GM18870 (cell line): ENCODE data around the gene PAPOLA.

Experiments
- ATAC-seq: cut with Tn5 transposase; IDR thresholded peaks from one replicate; pipeline ENCODE4 v1.9.1; 2021; ENCODE audit warnings: moderate library complexity; ENCODE audit not compliant: unreplicated experiment

PAPOLA gene

GRCh38 chr14:96584907-96585671 is 82.9 kb downstream of the PAPOLA start:
- no peak for ATAC-seq

- no peak for ATAC-seq
These were observed 83.5 kb downstream of the PAPOLA start for GRCh38 chr14:96585672-96586013.

GRCh38 chr14:96586056-96586455 is 83.9 kb downstream of the PAPOLA start:
- ATAC-seq = no peak

GRCh38 chr14:96586921-96587822 is 85.0 kb downstream of the PAPOLA start:
- no peak for ATAC-seq

GRCh38 chr14:96587823-96588385 is 85.7 kb downstream of the PAPOLA start:
- ATAC-seq = no peak

GRCh38 chr14:96588410-96589257 is 86.5 kb downstream of the PAPOLA start:
- no peak for ATAC-seq

GRCh38 chr14:96589577-96589976 is 87.4 kb downstream of the PAPOLA start:
- ATAC-seq = no peak

GRCh38 chr14:96590190-96590864 is 88.1 kb downstream of the PAPOLA start:
- no peak for ATAC-seq

- peak; percentile 40 for ATAC-seq
These were observed 90.6 kb downstream of the PAPOLA start for GRCh38 chr14:96592591-96593386.

DNA sequence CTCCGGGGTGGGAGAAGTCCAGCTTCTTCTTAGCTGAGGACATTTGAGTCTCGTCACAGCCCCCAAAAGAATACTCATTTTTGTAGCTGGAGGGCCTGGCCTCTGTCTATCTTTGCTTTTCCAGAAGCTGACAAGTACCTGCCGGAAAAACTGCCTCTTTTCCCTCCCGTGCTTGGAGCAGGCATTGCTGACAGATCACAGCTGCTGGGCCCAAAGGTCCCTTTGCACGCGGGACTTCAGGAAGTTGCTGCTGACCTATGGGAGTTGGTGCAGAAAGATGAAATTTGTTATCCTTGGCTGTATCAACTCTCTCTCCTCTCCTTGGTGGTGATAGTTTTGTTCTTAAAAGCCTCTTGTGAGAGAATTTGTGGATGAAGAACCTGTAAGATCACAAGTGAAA is 92.8 kb downstream of the PAPOLA start:
- ATAC-seq = no peak

DNA sequence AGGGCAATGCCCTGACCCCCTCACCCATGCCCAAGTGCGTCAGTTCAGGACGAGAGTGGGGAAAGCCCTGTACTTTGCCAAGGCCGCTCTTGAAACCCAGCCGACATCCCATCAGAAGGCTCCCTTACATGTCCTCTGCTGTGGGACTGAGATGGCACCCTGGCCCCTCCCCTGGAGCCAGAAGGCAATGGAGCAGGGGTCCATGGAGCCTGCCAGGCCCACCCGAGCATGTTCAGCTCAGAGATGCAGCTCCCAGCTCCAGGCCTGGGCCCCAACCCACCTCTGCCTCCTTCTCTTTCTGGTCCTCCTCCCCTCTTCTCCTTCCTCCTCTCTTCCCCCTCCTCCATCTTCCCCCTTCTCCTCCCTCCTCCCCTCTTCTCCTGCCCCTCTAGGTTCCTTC is 95.5 kb downstream of the PAPOLA start:
- ATAC-seq = no peak

DNA sequence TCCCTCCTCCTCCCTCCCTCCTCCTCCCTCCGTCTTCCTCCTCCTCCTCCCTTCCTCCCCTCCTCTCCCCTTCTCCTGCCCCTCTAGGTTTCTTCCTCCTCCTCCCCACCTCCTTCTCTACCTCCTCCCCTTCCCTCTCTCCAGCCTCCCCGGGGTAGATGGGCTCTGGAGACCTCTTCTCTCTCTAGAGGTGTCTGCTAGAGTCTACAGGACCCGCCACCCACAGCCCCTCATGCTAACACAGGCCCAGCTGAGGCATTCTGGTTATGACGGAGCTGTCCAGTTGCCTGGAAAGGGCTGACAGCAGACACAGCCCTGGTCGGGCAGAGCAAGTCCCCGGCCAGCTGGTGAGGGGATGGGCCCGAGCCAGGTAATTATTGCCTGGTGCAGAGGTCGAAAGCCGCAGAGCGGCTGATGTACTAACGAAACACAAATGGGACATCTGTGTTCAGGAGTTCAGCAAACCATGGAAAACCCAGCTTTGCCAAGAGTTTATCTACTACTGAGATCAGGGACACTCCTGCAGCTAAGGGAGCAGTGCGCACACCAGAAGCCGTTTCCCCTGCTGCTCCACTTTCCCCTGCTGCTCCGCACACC is 96.2 kb downstream of the PAPOLA start:
- no peak for ATAC-seq

DNA sequence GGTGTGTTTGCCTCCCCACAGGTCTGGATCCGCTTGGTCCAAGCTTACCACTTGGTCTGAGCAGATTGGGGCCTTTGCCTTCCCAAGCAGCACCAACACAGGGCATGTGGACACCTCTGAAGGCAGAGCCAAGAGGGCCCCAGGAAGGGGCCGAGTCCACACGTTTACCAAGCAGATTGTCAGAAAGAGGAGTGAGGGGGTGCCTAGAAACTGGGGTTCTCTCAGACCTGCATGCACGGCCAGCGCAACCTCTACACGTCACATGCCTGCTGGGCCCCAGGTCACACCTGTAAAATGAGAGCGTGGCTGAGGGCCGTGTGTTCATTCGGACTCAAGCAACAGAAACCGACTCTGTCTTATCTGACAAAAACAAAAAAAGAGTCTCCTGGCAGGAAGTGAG is 96.9 kb downstream of the PAPOLA start:
- ATAC-seq = no peak

GRCh38 chr14:96602186-96602585 is 100.0 kb downstream of the PAPOLA start:
- ATAC-seq = no peak

- no peak for ATAC-seq
These were observed 101.4 kb downstream of the PAPOLA start for GRCh38 chr14:96603350-96604255.

DNA sequence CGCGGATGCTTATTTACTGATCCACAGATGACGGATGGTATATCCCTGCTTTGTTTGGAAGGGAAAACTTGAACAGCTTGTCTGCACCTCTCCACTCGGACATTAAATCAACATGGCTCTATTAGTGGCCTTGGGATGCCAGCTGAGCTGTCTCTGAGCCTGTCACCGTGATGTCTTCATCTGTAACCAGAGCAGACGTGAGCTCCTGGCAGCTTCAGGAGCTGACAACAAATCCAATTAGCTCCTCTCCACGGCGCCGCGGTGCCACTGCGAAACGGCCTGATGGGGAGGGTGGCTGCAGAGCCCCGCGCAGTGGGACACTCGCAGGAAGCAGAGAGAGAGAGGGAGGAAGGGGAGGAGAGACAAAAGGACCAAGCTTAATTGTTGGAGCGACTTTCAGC is 112.3 kb downstream of the PAPOLA start:
- no peak for ATAC-seq

- no peak for ATAC-seq
These were observed 114.1 kb downstream of the PAPOLA start for GRCh38 chr14:96616161-96616721.
